ENCODE results near the gene BLTP3B.
A peak's percentile ranks its signal among the peaks of the same experiment; 100 is the strongest.

Gene BLTP3B

GRCh38 chr12:100169345-100169744 lies 26.7 kb upstream of the BLTP3B start:
- no peak for TF ChIP-seq CTCF (IDR thresholded peaks at IDR 0.05; ENCODE audit: low read depth, low read length)
- no peak overlapping the region for H3K4me3 ChIP-seq (ENCODE audit: low read depth, low read length)

- H3K4me3 ChIP-seq (ENCODE audit: low read depth, low read length), result no peak overlapping the region
- no peak for TF ChIP-seq CTCF (IDR thresholded peaks at IDR 0.05; ENCODE audit: low read depth, low read length)
These were observed 25.9 kb upstream of the BLTP3B start for GRCh38 chr12:100168562-100168961.

GRCh38 chr12:100166232-100166631 lies 23.6 kb upstream of the BLTP3B start:
- no peak overlapping the region for H3K4me3 ChIP-seq (ENCODE audit: low read depth, low read length)
- no peak for TF ChIP-seq CTCF (IDR thresholded peaks at IDR 0.05; ENCODE audit: low read depth, low read length)

GRCh38 chr12:100165356-100165755 lies 22.7 kb upstream of the BLTP3B start:
- H3K4me3 ChIP-seq (ENCODE audit: low read depth, low read length), result no peak overlapping the region
- TF ChIP-seq CTCF (IDR thresholded peaks at IDR 0.05; ENCODE audit: low read depth, low read length), result no peak

- no peak for TF ChIP-seq CTCF (IDR thresholded peaks at IDR 0.05; ENCODE audit: low read depth, low read length)
- H3K4me3 ChIP-seq (ENCODE audit: low read depth, low read length), result no peak overlapping the region
These were observed 21.6 kb upstream of the BLTP3B start for GRCh38 chr12:100164153-100164704.

- TF ChIP-seq CTCF (IDR thresholded peaks at IDR 0.05; ENCODE audit: low read depth, low read length), result no peak
- H3K4me3 ChIP-seq (ENCODE audit: low read depth, low read length), result peak overlapping the region; percentile 30
These were observed 20.9 kb upstream of the BLTP3B start for GRCh38 chr12:100163416-100164152.

- TF ChIP-seq CTCF (IDR thresholded peaks at IDR 0.05; ENCODE audit: low read depth, low read length), result no peak
- no peak overlapping the region for H3K4me3 ChIP-seq (ENCODE audit: low read depth, low read length)
These were observed 16.9 kb upstream of the BLTP3B start for GRCh38 chr12:100159391-100160104.

Measured in WI38 (cell line).